ENCODE results near the gene TMPRSS7.

The TMPRSS7 gene

DNA sequence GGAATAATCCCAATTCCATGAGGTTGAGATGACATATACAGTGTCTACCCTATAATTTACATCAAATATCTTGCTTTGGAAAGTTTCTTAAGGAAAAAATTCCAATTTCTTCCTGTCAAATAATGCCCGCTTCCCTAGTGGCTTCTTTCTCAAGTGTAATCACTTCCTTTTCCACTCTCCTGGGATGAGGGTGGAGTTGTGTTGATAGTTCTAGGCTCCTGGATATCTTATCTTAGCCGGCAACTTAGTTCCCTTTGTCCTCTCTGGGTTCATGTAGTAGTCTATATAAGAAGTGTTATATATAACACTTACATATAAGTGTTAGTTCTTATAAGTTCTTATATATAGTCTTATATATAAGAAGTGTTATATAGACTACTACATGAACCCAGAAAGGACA is 24.9 kb upstream of the TMPRSS7 start:
- ATAC-seq: no peak
- TF ChIP-seq RARB (CRISPR knock-in tag; IDR thresholded peaks at IDR 0.05) (no peak), ARNTL (CRISPR knock-in tag; IDR thresholded peaks at IDR 0.05; ENCODE audit: borderline replicate concordance, low read depth) (no peak), ZFP3 (CRISPR knock-in tag; IDR thresholded peaks at IDR 0.05) (no peak), ISL1 (CRISPR knock-in tag; IDR thresholded peaks at IDR 0.05) (no peak), BACH2 (CRISPR knock-in tag; IDR thresholded peaks at IDR 0.05; ENCODE audit: borderline replicate concordance) (no peak), ESRRG (CRISPR knock-in tag; IDR thresholded peaks at IDR 0.05) (no peak), ZFP30 (CRISPR knock-in tag; IDR thresholded peaks at IDR 0.05) (no peak), OSR1 (CRISPR knock-in tag; IDR thresholded peaks at IDR 0.05) (no peak), TOX (CRISPR knock-in tag; IDR thresholded peaks at IDR 0.05; ENCODE audit: borderline replicate concordance) (no peak), GLIS3 (CRISPR knock-in tag; IDR thresholded peaks at IDR 0.05) (no peak), SNAI2 (CRISPR knock-in tag; IDR thresholded peaks at IDR 0.05) (no peak), PPARA (CRISPR knock-in tag; IDR thresholded peaks at IDR 0.05; ENCODE audit: borderline replicate concordance) (no peak), TCF4 (CRISPR knock-in tag; IDR thresholded peaks at IDR 0.05; ENCODE audit: borderline replicate concordance) (no peak), ZNF565 (CRISPR knock-in tag; conservative IDR thresholded peaks at IDR 0.05; ENCODE audit: low read depth) (no peak), CSDC2 (CRISPR knock-in tag; IDR thresholded peaks at IDR 0.05) (no peak)
- TF ChIP-seq, protein P1, sequence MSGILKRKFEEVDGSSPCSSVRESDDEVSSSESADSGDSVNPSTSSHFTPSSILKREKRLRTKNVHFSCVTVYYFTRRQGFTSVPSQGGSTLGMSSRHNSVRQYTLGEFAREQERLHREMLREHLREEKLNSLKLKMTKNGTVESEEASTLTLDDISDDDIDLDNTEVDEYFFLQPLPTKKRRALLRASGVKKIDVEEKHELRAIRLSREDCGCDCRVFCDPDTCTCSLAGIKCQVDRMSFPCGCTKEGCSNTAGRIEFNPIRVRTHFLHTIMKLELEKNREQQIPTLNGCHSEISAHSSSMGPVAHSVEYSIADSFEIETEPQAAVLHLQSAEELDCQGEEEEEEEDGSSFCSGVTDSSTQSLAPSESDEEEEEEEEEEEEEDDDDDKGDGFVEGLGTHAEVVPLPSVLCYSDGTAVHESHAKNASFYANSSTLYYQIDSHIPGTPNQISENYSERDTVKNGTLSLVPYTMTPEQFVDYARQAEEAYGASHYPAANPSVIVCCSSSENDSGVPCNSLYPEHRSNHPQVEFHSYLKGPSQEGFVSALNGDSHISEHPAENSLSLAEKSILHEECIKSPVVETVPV (CRISPR knock-in tag; IDR thresholded peaks at IDR 0.05): no peak
- TF ChIP-seq, protein P2, sequence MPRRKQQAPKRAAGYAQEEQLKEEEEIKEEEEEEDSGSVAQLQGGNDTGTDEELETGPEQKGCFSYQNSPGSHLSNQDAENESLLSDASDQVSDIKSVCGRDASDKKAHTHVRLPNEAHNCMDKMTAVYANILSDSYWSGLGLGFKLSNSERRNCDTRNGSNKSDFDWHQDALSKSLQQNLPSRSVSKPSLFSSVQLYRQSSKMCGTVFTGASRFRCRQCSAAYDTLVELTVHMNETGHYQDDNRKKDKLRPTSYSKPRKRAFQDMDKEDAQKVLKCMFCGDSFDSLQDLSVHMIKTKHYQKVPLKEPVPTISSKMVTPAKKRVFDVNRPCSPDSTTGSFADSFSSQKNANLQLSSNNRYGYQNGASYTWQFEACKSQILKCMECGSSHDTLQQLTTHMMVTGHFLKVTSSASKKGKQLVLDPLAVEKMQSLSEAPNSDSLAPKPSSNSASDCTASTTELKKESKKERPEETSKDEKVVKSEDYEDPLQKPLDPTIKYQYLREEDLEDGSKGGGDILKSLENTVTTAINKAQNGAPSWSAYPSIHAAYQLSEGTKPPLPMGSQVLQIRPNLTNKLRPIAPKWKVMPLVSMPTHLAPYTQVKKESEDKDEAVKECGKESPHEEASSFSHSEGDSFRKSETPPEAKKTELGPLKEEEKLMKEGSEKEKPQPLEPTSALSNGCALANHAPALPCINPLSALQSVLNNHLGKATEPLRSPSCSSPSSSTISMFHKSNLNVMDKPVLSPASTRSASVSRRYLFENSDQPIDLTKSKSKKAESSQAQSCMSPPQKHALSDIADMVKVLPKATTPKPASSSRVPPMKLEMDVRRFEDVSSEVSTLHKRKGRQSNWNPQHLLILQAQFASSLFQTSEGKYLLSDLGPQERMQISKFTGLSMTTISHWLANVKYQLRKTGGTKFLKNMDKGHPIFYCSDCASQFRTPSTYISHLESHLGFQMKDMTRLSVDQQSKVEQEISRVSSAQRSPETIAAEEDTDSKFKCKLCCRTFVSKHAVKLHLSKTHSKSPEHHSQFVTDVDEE (CRISPR knock-in tag; IDR thresholded peaks at IDR 0.05): no peak
- TF ChIP-seq, protein P3, sequence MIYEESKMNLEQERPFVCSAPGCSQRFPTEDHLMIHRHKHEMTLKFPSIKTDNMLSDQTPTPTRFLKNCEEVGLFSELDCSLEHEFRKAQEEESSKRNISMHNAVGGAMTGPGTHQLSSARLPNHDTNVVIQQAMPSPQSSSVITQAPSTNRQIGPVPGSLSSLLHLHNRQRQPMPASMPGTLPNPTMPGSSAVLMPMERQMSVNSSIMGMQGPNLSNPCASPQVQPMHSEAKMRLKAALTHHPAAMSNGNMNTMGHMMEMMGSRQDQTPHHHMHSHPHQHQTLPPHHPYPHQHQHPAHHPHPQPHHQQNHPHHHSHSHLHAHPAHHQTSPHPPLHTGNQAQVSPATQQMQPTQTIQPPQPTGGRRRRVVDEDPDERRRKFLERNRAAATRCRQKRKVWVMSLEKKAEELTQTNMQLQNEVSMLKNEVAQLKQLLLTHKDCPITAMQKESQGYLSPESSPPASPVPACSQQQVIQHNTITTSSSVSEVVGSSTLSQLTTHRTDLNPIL (CRISPR knock-in tag; IDR thresholded peaks at IDR 0.05; ENCODE audit: low read depth): no peak

DNA sequence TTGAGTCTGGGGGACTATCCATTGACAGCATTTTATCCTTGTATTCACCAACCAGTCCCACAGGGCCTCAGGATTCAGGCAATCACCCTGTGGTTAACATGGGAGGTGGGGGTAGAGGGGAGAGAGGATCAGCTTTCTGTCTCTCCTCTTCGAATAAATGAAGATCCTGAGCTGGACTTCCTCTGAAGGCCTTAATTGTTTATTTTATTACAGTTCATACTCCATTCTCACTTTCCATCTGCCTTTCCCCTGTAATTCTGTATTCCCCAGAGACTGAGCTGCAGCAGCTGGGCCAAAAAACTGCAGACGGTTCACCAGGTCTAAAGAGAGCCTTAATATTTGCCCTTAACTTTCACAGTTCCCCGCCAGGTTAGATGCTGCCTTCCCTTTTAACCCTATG is 23.9 kb upstream of the TMPRSS7 start:
- TF ChIP-seq ZNF8 (CRISPR knock-in tag; IDR thresholded peaks at IDR 0.05) (no peak), TCF4 (CRISPR knock-in tag; IDR thresholded peaks at IDR 0.05; ENCODE audit: borderline replicate concordance) (no peak), CSDC2 (CRISPR knock-in tag; IDR thresholded peaks at IDR 0.05) (no peak), ISL1 (CRISPR knock-in tag; IDR thresholded peaks at IDR 0.05) (no peak), RARB (CRISPR knock-in tag; IDR thresholded peaks at IDR 0.05) (no peak)
- no peak for ATAC-seq

DNA sequence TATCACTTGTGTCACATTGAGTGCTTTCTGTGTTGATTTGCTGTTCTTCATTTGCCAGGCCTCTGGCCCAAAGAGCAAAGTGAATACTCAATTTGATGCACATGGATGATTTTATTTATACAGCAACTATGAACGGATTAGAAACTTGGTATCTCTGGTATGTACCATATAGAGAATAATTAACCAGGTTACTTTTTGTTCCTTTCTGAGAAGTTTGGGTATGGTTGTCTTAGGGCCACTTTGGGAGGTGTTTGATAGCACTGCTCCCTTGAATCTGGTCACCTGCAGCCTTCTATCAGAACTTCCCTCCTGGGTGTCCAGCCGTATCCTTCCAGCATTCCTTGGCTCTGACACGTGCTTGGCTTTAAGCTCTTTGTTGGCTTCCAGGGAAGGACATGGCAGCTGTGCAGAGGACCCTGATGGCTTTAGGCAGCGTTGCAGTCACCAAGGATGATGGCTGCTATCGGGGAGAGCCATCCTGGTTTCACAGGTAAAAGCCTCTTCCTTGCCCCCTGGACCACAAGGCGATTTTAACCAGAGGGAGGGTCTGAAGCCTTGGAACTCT is 23.1 kb upstream of the TMPRSS7 start:
- ATAC-seq: no peak

DNA sequence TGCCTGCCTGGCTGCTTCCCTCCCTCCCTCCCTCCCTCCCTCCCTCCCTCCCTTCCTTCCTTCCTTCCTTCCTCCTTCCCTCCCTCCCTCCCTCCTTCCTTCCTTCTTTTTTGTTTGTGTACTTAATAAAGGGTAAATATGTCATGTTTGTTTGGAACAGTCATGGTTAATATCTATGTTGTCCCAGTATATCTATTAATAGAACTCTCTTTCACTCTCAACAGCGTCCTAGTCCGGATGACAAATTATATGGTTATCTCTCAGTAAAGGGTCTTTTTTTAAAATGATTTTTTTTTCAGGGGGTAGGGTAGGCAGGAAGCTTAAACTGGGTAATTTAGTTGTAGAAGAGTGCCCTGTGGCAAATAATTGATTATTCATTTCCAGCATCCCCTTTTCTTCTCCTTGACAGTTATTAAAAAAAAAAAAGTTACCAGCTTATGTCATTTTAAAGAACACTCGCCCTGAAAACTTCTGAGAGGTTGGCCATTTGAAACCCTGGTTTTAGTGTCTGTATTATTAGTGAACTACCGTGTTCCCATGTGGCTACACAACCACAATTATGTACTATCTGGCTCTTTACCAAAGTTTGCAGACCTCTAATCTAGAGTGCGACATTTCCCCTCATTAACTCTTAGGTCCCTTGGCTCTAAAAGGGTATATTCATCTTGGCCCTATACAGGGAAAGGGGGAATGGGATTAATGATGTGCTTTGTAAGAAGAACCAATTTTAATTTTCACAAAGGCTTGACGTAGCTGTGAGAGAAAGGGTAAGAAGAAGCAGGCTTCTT is 22.1 kb upstream of the TMPRSS7 start:
- no peak for ATAC-seq
- TF ChIP-seq SNAI2 (CRISPR knock-in tag; IDR thresholded peaks at IDR 0.05) (no peak), ISL1 (CRISPR knock-in tag; IDR thresholded peaks at IDR 0.05) (no peak), RARB (CRISPR knock-in tag; IDR thresholded peaks at IDR 0.05) (no peak), ZNF565 (CRISPR knock-in tag; conservative IDR thresholded peaks at IDR 0.05; ENCODE audit: low read depth) (no peak), ZNF8 (CRISPR knock-in tag; IDR thresholded peaks at IDR 0.05) (no peak), TCF4 (CRISPR knock-in tag; IDR thresholded peaks at IDR 0.05; ENCODE audit: borderline replicate concordance) (no peak), ARNTL (CRISPR knock-in tag; IDR thresholded peaks at IDR 0.05; ENCODE audit: borderline replicate concordance, low read depth) (no peak), ZNF70 (CRISPR knock-in tag; IDR thresholded peaks at IDR 0.05) (no peak), TOX (CRISPR knock-in tag; IDR thresholded peaks at IDR 0.05; ENCODE audit: borderline replicate concordance) (no peak), PPARA (CRISPR knock-in tag; IDR thresholded peaks at IDR 0.05; ENCODE audit: borderline replicate concordance) (no peak), CSDC2 (CRISPR knock-in tag; IDR thresholded peaks at IDR 0.05) (no peak), ZFP30 (CRISPR knock-in tag; IDR thresholded peaks at IDR 0.05) (no peak), GLIS3 (CRISPR knock-in tag; IDR thresholded peaks at IDR 0.05) (no peak)
- TF ChIP-seq, protein P3 (CRISPR knock-in tag; IDR thresholded peaks at IDR 0.05; ENCODE audit: low read depth): no peak
- TF ChIP-seq, protein P4, sequence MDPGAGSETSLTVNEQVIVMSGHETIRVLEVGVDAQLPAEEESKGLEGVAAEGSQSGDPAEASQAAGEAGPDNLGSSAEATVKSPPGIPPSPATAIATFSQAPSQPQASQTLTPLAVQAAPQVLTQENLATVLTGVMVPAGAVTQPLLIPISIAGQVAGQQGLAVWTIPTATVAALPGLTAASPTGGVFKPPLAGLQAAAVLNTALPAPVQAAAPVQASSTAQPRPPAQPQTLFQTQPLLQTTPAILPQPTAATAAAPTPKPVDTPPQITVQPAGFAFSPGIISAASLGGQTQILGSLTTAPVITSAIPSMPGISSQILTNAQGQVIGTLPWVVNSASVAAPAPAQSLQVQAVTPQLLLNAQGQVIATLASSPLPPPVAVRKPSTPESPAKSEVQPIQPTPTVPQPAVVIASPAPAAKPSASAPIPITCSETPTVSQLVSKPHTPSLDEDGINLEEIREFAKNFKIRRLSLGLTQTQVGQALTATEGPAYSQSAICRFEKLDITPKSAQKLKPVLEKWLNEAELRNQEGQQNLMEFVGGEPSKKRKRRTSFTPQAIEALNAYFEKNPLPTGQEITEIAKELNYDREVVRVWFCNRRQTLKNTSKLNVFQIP (CRISPR knock-in tag; IDR thresholded peaks at IDR 0.05; ENCODE audit: borderline replicate concordance, low read depth): no peak

More for the DNA sequence above, 23.1 kb upstream of the TMPRSS7 start:
- no peak for TF ChIP-seq ZNF70 (CRISPR knock-in tag; IDR thresholded peaks at IDR 0.05)
